H4 (cell line): ENCODE data around the gene FOXO3. TPM values are rescaled to one million over a fixed set of nuclear protein-coding genes. Genes with fewer than 3 reads are reported as not detected.
"Not testable (repeated sequence)": the region's sequence is repeated elsewhere in the genome, so short reads cannot be mapped to it uniquely, and the experiment has no call there.

Experiments
- DNase-seq: peaks from one replicate; pipeline ENCODE4 v3.0.0-alpha.2; 2015; ENCODE audit warnings: low spot score
- total RNA-seq: library from RNA; depleted of rRNA; stranded (reverse); fragments of >200 nt; shearing (Covaris generic); gene quantifications from 2 replicates; pipeline ENCODE4 v1.2.3, GENCODE V29; 2014

The FOXO3 gene
- total RNA-seq, 1 experiment from 2014 or later: 7.2 TPM

DNA sequence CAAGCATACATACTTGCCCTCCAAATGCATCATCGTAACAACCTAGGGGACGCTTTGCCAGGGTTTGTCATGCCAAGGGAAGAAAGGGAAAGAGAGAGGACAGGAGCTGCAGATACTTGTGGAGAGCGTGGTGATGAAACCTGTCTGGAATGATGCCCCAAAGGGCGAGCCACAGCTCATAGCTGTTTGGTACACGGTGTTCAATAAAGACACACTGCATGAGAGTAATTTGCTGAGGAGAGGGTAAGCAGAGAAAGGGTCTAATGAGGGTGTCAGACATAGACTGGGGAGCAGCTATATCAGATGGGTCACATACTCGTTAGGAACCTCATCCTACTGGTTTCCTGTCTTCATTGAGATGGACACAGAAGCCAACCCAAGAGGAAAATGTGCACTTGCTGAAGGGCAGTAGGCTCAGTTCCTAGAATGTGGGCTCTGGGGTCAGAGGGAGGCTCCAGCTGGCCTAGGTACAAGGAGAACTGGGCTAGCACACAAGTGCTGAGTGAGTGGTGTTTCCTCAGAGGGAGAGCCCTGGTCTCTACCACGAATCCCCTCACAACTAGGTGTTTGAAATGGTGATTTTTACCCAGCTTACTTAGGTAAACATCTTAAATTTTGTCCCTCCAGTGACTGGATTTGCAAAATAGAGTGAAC, 5.2 kb upstream of the FOXO3 start:
- DNase-seq: no peak

GRCh38 chr6:108556250-108556649, 4.5 kb upstream of the FOXO3 start:
- no peak for DNase-seq

GRCh38 chr6:108556866-108557493, 3.7 kb upstream of the FOXO3 start:
- peak; percentile 38 for DNase-seq

DNA sequence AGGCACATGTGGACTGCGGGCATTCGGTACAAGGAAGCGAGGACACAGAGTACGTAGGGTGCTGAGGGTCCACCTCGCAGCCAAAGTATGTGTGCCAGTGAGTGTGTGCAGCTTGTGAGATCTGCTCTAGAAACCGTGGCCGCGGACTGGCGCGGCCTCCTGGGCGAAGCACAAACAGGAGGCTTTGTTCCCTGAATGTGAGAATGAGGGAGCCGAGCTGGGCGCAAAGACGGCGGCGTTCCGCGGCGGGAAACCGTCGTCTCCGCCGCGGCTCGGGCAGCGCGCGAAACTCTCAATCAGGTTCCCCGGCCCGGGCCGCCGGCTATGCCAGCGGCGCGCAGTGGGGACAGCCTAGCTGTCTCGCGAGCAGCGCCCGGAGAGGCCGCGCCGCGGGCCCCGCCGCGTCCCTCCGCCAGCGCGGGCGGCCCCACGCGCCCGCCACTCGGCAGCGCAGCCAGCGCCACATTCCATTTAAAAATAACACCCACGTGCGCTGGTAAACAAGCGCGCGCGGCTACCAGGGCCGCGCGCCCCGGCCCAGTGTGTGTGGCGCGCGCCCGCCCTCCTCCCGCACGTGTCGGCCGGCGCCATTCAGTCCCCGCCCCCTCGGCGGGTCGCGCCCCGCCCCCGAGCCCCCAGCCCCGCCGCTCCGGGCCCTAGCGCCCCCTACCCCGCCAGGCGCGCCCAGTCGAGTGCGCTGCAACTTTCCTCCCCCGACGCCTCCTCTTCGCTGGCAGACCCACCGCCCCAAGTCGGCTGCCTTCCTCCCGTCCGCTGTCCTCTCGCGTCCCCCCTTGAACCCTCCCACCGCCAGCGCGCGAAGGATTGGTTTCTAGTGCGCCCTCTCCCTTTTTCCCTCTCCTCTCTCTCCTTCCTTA, 3.0 kb upstream of the FOXO3 start:
- no peak for DNase-seq

DNA sequence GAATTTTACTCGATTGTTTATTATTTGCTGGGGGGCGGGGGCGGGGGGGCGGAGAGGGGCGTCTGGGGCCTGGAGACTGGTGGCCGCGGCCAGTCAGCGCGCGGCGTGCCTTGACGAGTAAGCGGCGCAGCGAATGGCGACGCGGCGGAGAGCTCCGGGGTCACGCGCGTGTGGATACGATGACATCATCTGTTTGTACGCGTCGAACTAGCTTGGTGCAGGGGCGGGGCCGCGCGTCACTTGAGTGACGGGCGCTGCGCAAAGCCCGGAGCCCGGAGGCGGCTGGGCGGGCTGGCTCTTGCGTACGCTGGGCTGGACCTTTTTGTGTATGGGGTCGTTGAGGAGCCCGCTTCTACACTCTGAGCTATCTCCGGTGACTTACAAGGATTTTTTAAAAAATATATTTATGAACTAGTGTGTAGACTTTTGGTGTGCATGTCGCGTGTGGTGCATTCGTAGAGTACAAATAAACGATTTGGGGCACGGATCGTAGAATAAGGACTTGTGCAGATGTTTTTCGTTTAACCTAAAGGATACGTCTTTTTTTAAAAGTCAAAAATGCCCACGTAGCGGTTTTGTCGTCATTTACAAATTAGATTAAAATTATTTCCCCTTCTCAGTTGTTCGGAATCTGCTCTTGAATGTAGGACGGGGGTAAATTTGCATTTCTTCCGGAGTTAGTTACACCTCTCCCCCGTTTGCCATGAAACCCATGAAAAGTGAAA, 2.2 kb upstream of the FOXO3 start:
- peak; percentile 95 for DNase-seq

DNA sequence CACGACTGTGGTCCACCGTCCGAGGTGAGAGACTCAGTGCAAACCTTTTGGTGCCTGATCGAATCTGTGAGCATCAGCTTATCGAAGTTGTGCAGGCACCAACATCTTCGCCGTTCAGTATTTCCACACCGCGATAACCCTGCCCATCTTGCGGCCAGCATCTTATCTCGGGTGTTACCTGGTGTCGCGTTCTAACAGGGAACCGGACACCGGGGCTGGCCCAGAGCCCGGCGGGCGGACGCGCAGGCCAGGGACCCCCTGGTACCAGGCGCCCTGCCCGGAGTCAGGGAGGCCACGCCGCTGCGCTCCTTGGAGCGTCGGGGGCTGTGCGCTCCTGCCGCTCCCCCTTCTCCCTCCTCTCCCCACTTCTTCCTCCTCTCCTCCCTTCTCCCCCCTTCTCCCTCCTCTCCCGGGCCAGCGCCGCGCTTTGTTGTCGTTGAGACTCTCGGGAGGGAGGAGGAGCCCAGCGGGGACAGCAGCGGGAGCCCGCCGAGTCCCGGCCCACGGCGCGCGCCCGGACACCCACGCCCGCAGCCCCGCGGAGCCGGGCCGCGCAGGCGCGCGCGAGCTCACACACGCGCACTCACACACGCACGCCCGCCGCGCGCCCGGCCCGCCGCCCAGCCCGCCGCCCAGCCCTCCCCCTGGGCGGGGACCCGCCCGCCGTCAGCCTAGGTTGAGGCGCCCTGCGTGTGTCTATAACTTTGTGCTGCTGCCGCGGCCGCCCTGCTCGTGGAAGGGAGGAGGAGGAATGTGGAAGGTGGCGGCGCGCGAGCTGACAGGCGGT, 1.4 kb upstream of the FOXO3 start:
- peak; percentile 72 for DNase-seq

GRCh38 chr6:108559884-108560462, 744 bp upstream of the FOXO3 start:
- peak; percentile 62 for DNase-seq

DNA sequence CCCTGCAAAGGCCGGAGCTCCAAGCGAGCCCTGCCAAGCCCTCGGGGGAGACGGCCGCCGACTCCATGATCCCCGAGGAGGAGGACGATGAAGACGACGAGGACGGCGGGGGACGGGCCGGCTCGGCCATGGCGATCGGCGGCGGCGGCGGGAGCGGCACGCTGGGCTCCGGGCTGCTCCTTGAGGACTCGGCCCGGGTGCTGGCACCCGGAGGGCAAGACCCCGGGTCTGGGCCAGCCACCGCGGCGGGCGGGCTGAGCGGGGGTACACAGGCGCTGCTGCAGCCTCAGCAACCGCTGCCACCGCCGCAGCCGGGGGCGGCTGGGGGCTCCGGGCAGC, 561 bp downstream of the FOXO3 start:
- not testable (repeated sequence) for DNase-seq

- no peak for DNase-seq
Measured at GRCh38 chr6:108561742-108562502, 1.2 kb downstream of the FOXO3 start.

GRCh38 chr6:108562503-108562993, 1.8 kb downstream of the FOXO3 start:
- peak; percentile 76 for DNase-seq

DNA sequence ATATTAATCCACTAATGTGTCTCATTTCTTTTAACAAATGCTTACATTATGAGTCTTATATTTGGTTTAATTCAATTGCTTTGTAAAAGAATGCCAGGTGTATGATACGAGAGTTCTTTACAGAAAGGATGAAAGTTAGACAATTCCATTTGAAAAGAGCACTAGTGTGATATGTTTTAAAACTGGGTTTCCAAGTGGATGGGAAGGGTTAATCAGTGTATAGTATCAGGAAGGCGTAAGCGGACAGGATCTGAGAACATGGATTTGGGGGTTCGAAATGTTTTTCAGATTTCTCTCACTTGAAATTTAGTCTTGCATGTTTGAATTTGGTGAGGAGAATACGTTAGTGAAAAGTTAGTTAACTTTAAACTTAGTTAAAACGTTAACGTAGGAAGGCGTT, 2.6 kb downstream of the FOXO3 start:
- DNase-seq: no peak

- peak; percentile 56 for DNase-seq
Measured at GRCh38 chr6:108564178-108564577, 3.5 kb downstream of the FOXO3 start.

- no peak for DNase-seq
Measured at GRCh38 chr6:108565091-108565766, 4.5 kb downstream of the FOXO3 start.

DNA sequence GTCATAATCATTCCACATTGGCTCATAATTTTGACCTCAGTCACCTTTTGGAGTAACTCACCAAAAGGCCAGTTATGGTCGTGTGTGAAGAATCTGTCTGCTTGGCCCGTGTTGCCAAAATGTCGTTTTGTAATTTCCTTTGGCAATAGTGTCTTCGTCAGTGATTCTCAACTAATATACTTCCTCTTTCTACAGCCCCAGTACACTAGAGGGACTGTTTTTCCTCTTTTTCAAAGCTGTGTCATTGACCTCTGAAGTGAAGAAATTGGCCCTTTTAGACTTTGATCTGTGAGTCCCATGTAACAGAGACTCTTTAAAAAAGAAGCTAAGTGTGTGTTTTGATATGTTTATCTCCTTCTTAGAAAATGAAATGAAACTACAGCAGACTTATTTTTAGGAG, 5.2 kb downstream of the FOXO3 start:
- no peak for DNase-seq

GRCh38 chr6:108566406-108566805, 5.7 kb downstream of the FOXO3 start:
- DNase-seq: no peak

DNA sequence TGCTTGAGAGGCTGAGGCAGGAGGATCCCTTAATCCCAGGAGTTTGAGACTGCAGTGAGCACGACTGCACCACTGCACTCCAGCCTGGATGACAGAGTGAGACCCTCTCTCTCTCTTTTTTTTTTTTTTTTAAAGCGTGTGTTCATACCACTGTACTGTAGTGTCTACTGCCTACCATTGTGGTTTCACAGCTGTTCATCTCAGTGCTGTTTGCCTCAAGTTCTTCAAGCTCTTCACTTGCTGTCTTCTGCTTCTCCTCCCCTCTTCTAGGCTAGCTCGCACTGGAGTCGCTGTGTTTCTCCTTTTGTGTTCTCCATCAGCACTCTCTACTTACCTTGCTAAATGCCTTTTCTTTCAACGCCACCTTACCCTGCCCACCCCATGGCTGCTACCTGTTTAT, 7.4 kb downstream of the FOXO3 start:
- DNase-seq: no peak

- no peak for DNase-seq
Measured at GRCh38 chr6:108568551-108569305, 8.0 kb downstream of the FOXO3 start.

DNA sequence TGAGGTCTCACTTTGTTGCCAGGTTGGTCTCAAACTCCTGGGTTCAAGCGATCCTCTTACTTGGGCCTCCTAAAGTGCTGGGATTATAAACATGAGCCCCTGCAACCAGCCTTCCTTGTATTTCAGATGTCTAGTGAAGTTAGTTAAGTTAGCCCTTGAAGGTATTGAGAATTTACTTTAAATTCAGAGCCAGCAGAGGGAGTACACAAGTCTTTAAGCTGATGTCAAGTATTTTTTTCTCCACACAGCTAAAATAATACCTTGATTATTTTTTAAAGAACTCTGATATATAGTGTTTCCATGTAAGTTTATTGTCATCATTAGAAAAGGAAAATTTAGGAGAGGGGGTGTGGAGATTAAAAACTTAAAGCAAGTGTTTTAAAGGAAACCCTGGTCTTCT, 9.8 kb downstream of the FOXO3 start:
- DNase-seq: no peak
